GM18870 (cell line): ENCODE results near the gene DTWD2.

Source experiments
- ATAC-seq: cut with Tn5 transposase; IDR thresholded peaks from one replicate; pipeline ENCODE4 v1.9.1; 2021; ENCODE audit warnings: moderate library complexity; ENCODE audit not compliant: unreplicated experiment

Gene DTWD2

GRCh38 chr5:118789366-118789765 lies 199.0 kb downstream of the DTWD2 start:
- ATAC-seq: no peak

- ATAC-seq: no peak
Observed at GRCh38 chr5:118788351-118788750, 200.0 kb downstream of the DTWD2 start.
